KMS-11 (cell line): ENCODE data around the gene WBP1L.
A peak's percentile ranks its signal among the peaks of the same experiment; 100 is the strongest.

Experiments used
- H2AFZ ChIP-seq: fragments of 200-600 bp; sonication (generic); 2 replicates; pipeline ENCODE4 v1.6.1; 2016; ENCODE audit warnings: antibody characterized with exemption, mixed run types, low read depth
- H3K27ac ChIP-seq: fragments of 200-600 bp; sonication (generic); 2 replicates; pipeline ENCODE4 v1.6.1; 2016; ENCODE audit warnings: mild to moderate bottlenecking, mixed run types
- H3K27me3 ChIP-seq: fragments of 200-600 bp; sonication (generic); 2 replicates; pipeline ENCODE4 v1.6.1; 2017; ENCODE audit warnings: mild to moderate bottlenecking, low read depth, mixed run types, moderate library complexity; ENCODE audit not compliant: insufficient read depth
- H3K36me3 ChIP-seq: fragments of 200-600 bp; sonication (generic); 2 replicates; pipeline ENCODE4 v1.6.1; 2017; ENCODE audit warnings: mild to moderate bottlenecking, mixed run types; ENCODE audit not compliant: insufficient read depth
- H3K4me1 ChIP-seq: fragments of 200-600 bp; sonication (generic); 2 replicates; pipeline ENCODE4 v1.6.1; 2016; ENCODE audit warnings: mild to moderate bottlenecking, low read depth, mixed run types; ENCODE audit not compliant: poor library complexity, severe bottlenecking
- H3K4me2 ChIP-seq: fragments of 200-600 bp; sonication (generic); 2 replicates; pipeline ENCODE4 v1.7.0; 2016; ENCODE audit warnings: mild to moderate bottlenecking, mixed run types
- H3K4me3 ChIP-seq: fragments of 200-600 bp; sonication (generic); IDR thresholded peaks from 2 replicates; pipeline ENCODE4 v1.6.1; 2017; ENCODE audit warnings: low read depth, low read length, mixed read lengths; ENCODE audit not compliant: insufficient read depth
- H3K79me2 ChIP-seq: fragments of 200-600 bp; sonication (generic); 2 replicates; pipeline ENCODE4 v1.6.1; 2016; ENCODE audit warnings: low read depth, mixed run types; ENCODE audit not compliant: insufficient read depth
- H3K9ac ChIP-seq: fragments of 200-600 bp; sonication (generic); 2 replicates; pipeline ENCODE4 v1.6.1; 2016; ENCODE audit warnings: mild to moderate bottlenecking, mixed run types
- H4K20me1 ChIP-seq: fragments of 200-600 bp; sonication (generic); 2 replicates; pipeline ENCODE4 v1.6.1; 2016; ENCODE audit warnings: mild to moderate bottlenecking, mixed run types; ENCODE audit not compliant: insufficient read depth
- CTCF ChIP-seq: fragments of 200-600 bp; sonication (generic); conservative IDR thresholded peaks from 2 replicates; pipeline ENCODE4 v1.6.1; 2017; ENCODE audit warnings: low read depth, mild to moderate bottlenecking, antibody characterized with exemption, low read length, moderate library complexity, mixed read lengths

Gene WBP1L

GRCh38 chr10:102761981-102762380 lies 18.2 kb downstream of the WBP1L start:
- H3K9ac ChIP-seq: no peak overlapping the region
- peaks cover 55% of the 10 kb centered on the region for H3K4me1 ChIP-seq
- H3K4me3 ChIP-seq: no peak overlapping the region
- H4K20me1 ChIP-seq: no peaks in the 10 kb centered on the region
- peaks cover 36% of the 10 kb centered on the region for H3K79me2 ChIP-seq
- H3K36me3 ChIP-seq: no peaks in the 10 kb centered on the region
- no peak overlapping the region for H3K4me2 ChIP-seq
- H3K27ac ChIP-seq: no peak overlapping the region
- no peak for TF ChIP-seq CTCF
- H3K27me3 ChIP-seq: no peaks in the 10 kb centered on the region
- H2AFZ ChIP-seq: no peak overlapping the region

- H3K9ac ChIP-seq: no peak overlapping the region
- no peak overlapping the region for H3K27ac ChIP-seq
- peaks cover 36% of the 10 kb centered on the region for H3K79me2 ChIP-seq
- H3K4me3 ChIP-seq: no peak overlapping the region
- no peaks in the 10 kb centered on the region for H4K20me1 ChIP-seq
- H3K27me3 ChIP-seq: no peaks in the 10 kb centered on the region
- no peaks in the 10 kb centered on the region for H3K36me3 ChIP-seq
- H3K4me1 ChIP-seq: peaks cover 60% of the 10 kb centered on the region
- no peak overlapping the region for H3K4me2 ChIP-seq
- TF ChIP-seq CTCF: no peak
- no peak overlapping the region for H2AFZ ChIP-seq
These were observed 18.8 kb downstream of the WBP1L start for GRCh38 chr10:102762401-102763015.

- no peaks in the 10 kb centered on the region for H3K27me3 ChIP-seq
- no peaks in the 10 kb centered on the region for H4K20me1 ChIP-seq
- no peak overlapping the region for H3K4me3 ChIP-seq
- H3K79me2 ChIP-seq: peaks cover 36% of the 10 kb centered on the region
- no peak overlapping the region for H3K4me2 ChIP-seq
- no peak for TF ChIP-seq CTCF
- no peaks in the 10 kb centered on the region for H3K36me3 ChIP-seq
- no peak overlapping the region for H3K27ac ChIP-seq
- H3K4me1 ChIP-seq: peaks cover 66% of the 10 kb centered on the region
- H2AFZ ChIP-seq: no peak overlapping the region
- no peak overlapping the region for H3K9ac ChIP-seq
These were observed 19.4 kb downstream of the WBP1L start for GRCh38 chr10:102763037-102763607.

GRCh38 chr10:102764470-102765161 lies 20.9 kb downstream of the WBP1L start:
- Histone ChIP-seq H3K4me2 (peak overlapping the region; percentile 61; the same call in 1 of the 2 replicates), H3K9ac (no peak overlapping the region), H3K36me3 (no peaks in the 10 kb centered on the region), H4K20me1 (no peaks in the 10 kb centered on the region), H3K79me2 (peaks cover 34% of the 10 kb centered on the region), H3K4me1 (peaks cover 73% of the 10 kb centered on the region), H3K4me3 (no peak overlapping the region), H3K27me3 (no peaks in the 10 kb centered on the region), H3K27ac (peak overlapping the region; percentile 23; the same call in 1 of the 2 replicates), H2AFZ (no peak overlapping the region)
- TF ChIP-seq CTCF: no peak
